Chondrocyte (in vitro differentiated cells): ENCODE data around the gene CCDC127. TPM values are rescaled to one million over a fixed set of nuclear protein-coding genes. Genes with fewer than 3 reads are reported as not detected.

ENCODE experiments used
- DNase-seq: peaks from one replicate; pipeline ENCODE4 v3.0.0; 2021; ENCODE audit warnings: mixed read lengths, low spot score
- H3K27ac Mint-ChIP-seq: one replicate; pipeline ENCODE4 v1.8.0; 2021; ENCODE audit warnings: mild to moderate bottlenecking, moderate library complexity, mixed read lengths; ENCODE audit not compliant: unreplicated experiment
- H3K27me3 Mint-ChIP-seq: 2 replicates; pipeline ENCODE4 v1.8.0; 2021; ENCODE audit warnings: low read depth, mixed read lengths
- H3K36me3 Mint-ChIP-seq: 2 replicates; pipeline ENCODE4 v1.8.0; 2021; ENCODE audit warnings: low read depth, mixed read lengths
- H3K4me1 Mint-ChIP-seq: 2 replicates; pipeline ENCODE4 v1.8.0; 2021; ENCODE audit warnings: low read depth, mild to moderate bottlenecking, mixed read lengths
- H3K4me3 Mint-ChIP-seq: one replicate; pipeline ENCODE4 v1.8.0; 2021; ENCODE audit warnings: mild to moderate bottlenecking, moderate library complexity, mixed read lengths; ENCODE audit not compliant: unreplicated experiment
- H3K9me3 Mint-ChIP-seq: 2 replicates; pipeline ENCODE4 v1.8.0; 2021; ENCODE audit warnings: low read depth, mixed read lengths
- total RNA-seq: library from RNA; stranded (reverse); gene quantifications from 3 replicates; pipeline ENCODE4 v1.2.1, GENCODE V29; 2021
- TF ChIP-seq, protein P1 (sequence below): fragments of 200-600 bp; sonication (generic); IDR thresholded peaks from 2 replicates; pipeline ENCODE4 v1.5.0; 2021; ENCODE audit warnings: antibody characterized with exemption, mild to moderate bottlenecking, moderate library complexity

CCDC127 gene
- total RNA-seq, 1 donor from 2014 or later, result 8.0 TPM

DNA sequence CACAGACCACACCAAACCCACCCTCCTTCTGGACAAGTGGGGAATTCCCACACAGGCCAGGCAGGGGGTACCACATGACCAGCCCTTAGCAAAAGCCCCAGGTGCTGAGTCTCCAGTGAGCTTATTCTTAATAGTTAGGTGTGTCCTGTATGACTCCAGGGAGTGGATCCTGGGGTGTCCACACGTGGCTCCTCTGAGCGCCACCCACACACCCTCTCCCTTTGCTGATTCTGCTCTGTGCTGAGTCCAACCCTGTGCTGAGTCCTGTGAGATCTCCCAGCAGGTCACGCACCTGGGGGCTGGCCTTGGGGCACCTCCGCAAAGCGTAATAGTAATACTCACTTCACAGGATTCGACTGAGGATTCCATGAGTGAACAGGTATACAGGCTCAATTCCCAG is 14.0 kb downstream of the CCDC127 start:
- no peak overlapping the region for H3K4me3 Mint-ChIP-seq
- H3K36me3 Mint-ChIP-seq, result peaks cover 13% of the 10 kb centered on the region
- peaks cover 11% of the 10 kb centered on the region for H3K4me1 Mint-ChIP-seq
- H3K27ac Mint-ChIP-seq, result no peak overlapping the region
- TF ChIP-seq, protein P1, sequence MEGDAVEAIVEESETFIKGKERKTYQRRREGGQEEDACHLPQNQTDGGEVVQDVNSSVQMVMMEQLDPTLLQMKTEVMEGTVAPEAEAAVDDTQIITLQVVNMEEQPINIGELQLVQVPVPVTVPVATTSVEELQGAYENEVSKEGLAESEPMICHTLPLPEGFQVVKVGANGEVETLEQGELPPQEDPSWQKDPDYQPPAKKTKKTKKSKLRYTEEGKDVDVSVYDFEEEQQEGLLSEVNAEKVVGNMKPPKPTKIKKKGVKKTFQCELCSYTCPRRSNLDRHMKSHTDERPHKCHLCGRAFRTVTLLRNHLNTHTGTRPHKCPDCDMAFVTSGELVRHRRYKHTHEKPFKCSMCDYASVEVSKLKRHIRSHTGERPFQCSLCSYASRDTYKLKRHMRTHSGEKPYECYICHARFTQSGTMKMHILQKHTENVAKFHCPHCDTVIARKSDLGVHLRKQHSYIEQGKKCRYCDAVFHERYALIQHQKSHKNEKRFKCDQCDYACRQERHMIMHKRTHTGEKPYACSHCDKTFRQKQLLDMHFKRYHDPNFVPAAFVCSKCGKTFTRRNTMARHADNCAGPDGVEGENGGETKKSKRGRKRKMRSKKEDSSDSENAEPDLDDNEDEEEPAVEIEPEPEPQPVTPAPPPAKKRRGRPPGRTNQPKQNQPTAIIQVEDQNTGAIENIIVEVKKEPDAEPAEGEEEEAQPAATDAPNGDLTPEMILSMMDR, result no peak
- no peak for DNase-seq
- H3K9me3 Mint-ChIP-seq, result no peaks in the 10 kb centered on the region
- no peaks in the 10 kb centered on the region for H3K27me3 Mint-ChIP-seq

GRCh38 chr5:203246-203930 is 14.6 kb downstream of the CCDC127 start:
- H3K9me3 Mint-ChIP-seq, result no peaks in the 10 kb centered on the region
- TF ChIP-seq, protein P1, result no peak
- no peaks in the 10 kb centered on the region for H3K27me3 Mint-ChIP-seq
- H3K36me3 Mint-ChIP-seq, result peaks cover 15% of the 10 kb centered on the region
- H3K27ac Mint-ChIP-seq, result no peak overlapping the region
- no peak for DNase-seq
- H3K4me3 Mint-ChIP-seq, result no peak overlapping the region
- H3K4me1 Mint-ChIP-seq, result peaks cover 11% of the 10 kb centered on the region

DNA sequence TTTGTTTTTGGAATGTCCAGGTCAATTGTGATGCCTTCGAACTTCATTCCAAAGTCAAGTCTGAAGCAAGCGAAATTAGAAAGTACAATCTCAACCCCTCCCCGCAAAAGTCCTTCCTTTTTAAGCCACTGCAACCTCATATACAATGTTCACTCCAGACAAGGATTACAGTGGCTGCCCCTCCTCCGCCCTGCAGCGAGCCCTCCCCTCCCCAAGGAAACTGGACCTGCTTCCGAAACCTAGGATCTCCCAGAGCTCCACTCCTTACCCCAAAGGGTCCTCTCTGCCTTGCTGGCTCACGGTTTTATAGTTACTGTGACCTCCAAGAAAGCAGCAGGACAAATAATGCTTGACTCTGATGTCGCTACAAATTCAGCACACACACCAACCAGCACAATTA is 16.3 kb downstream of the CCDC127 start:
- DNase-seq, result no peak
- TF ChIP-seq, protein P1, result no peak
- H3K36me3 Mint-ChIP-seq, result peaks cover 13% of the 10 kb centered on the region
- no peak overlapping the region for H3K27ac Mint-ChIP-seq
- H3K27me3 Mint-ChIP-seq, result no peaks in the 10 kb centered on the region
- no peaks in the 10 kb centered on the region for H3K9me3 Mint-ChIP-seq
- H3K4me3 Mint-ChIP-seq, result no peak overlapping the region
- peaks cover 6% of the 10 kb centered on the region for H3K4me1 Mint-ChIP-seq

GRCh38 chr5:200985-201384 is 17.0 kb downstream of the CCDC127 start:
- Mint-ChIP-seq H3K36me3 (peaks cover 13% of the 10 kb centered on the region), H3K4me1 (no peaks in the 10 kb centered on the region), H3K27ac (no peak overlapping the region), H3K9me3 (no peaks in the 10 kb centered on the region), H3K4me3 (no peak overlapping the region), H3K27me3 (no peaks in the 10 kb centered on the region)
- DNase-seq, result peak; percentile 42
- TF ChIP-seq, protein P1, result no peak

DNA sequence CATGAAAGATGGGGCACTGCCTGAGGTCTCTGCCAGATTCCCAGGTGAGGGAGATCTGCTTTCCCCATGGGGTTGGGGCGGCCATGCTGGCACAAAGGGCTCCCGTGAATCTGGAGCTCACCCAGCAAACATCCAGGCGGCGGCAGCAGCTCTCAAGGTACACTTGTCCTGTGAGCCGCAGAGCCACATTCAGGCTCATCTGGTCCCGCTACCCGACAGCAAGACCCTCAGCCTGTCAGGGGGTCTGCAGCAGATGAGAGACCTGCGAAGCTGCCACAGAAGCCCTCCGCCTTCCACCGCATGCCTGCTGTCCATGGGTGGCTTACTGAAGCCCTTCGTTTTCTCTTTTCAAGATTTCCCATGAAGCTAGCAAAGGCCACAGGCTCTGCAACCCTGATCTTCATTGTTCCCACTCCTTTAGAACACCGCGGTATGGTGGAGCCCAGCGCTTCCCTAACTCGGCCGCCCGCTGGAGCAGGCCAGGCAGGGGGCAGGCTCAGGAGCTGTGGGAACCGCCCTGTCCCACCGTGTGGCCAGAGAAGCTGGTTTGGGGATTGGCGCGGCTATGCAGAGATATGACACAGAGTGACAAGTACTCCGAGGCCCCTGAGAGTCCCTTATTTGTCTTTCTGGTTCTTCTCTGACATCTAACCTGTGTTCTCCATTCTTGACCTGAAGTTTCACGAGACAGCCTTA is 17.9 kb downstream of the CCDC127 start:
- no peaks in the 10 kb centered on the region for H3K4me1 Mint-ChIP-seq
- peaks cover 9% of the 10 kb centered on the region for H3K36me3 Mint-ChIP-seq
- no peak overlapping the region for H3K4me3 Mint-ChIP-seq
- no peaks in the 10 kb centered on the region for H3K27me3 Mint-ChIP-seq
- DNase-seq, result peak; percentile 72
- H3K9me3 Mint-ChIP-seq, result no peaks in the 10 kb centered on the region
- TF ChIP-seq, protein P1, result no peak
- no peak overlapping the region for H3K27ac Mint-ChIP-seq
